Thyroid gland (tissue), 4 donors: ENCODE results near the gene CSNK2A2.

Experiments
- CTCF ChIP-seq, 6 experiments: fragments of 200-600 bp in 3 of 6; fragments of 450-650 bp in 3 of 6; sonication (generic) in 3 of 6; IDR thresholded peaks; one replicate each; pipeline ENCODE4 v1.5.1; 2016 to 2019; ENCODE audit warnings: antibody characterized with exemption in 6 of 6, mild to moderate bottlenecking in 2 of 6, inconsistent platforms in 1 of 6, moderate library complexity in 1 of 6
- POLR2A ChIP-seq, 2 donors: fragments of 450-650 bp; IDR thresholded peaks; one replicate each; pipeline ENCODE4 v1.6.1; 2017; ENCODE audit warnings: antibody characterized with exemption in 2 of 2, mild to moderate bottlenecking in 2 of 2, moderate library complexity in 1 of 2

GRCh38 chr16:58128711-58129096, 69.2 kb downstream of the CSNK2A2 start:
- TF ChIP-seq CTCF (IDR thresholded peaks at IDR 0.05) (no peak), POLR2A (IDR thresholded peaks at IDR 0.05) (no peak)
